CD4-positive, alpha-beta memory T cell (primary cell): ENCODE results near the gene IL4R. TPM values are rescaled to one million over a fixed set of nuclear protein-coding genes. Genes with fewer than 3 reads are reported as not detected.

ENCODE experiments used
- CTCF ChIA-PET: fragments of 350-600 bp; sonication (Branson Sonifier 250); formaldehyde crosslinking; loops from one replicate; lab custom pipeline; 2021; ENCODE audit warnings: inconsistent platforms; ENCODE audit not compliant: partially characterized antibody; lab: Charles Lee
- POLR2A ChIA-PET: fragments of 350-600 bp; sonication (Branson Sonifier 250); formaldehyde crosslinking; loops from one replicate; lab custom pipeline; 2021; ENCODE audit not compliant: partially characterized antibody; lab: Charles Lee
- DNase-seq, 5 donors: peaks; one replicate each; pipeline versions ENCODE4 v3.0.0 to v3.0.0-alpha.2; 2020 to 2022; ENCODE audit warnings: mixed read lengths in 1 of 5
- H3K27ac ChIP-seq: one replicate; pipeline ENCODE4 v1.7.0; 2013; ENCODE audit warnings: low read depth, low read length
- H3K27me3 ChIP-seq: 2 replicates; pipeline ENCODE4 v1.7.0; 2013; ENCODE audit warnings: mild to moderate bottlenecking, low read length, moderate library complexity; ENCODE audit not compliant: insufficient read depth
- H3K36me3 ChIP-seq: 2 replicates; pipeline ENCODE4 v1.7.0; 2013; ENCODE audit warnings: mild to moderate bottlenecking, low read length, moderate library complexity; ENCODE audit not compliant: insufficient read depth
- H3K4me1 ChIP-seq: 2 replicates; pipeline ENCODE4 v1.7.0; 2013; ENCODE audit warnings: mild to moderate bottlenecking, low read length, moderate library complexity; ENCODE audit not compliant: insufficient read depth
- H3K4me3 ChIP-seq, 2 donors: one replicate each; pipeline ENCODE4 v1.7.0; 2013; ENCODE audit warnings: low read length in 2 of 2, mild to moderate bottlenecking in 1 of 2
- H3K9me3 ChIP-seq, 2 donors: one replicate each; pipeline ENCODE4 v1.7.0; 2013; ENCODE audit warnings: low read length in 2 of 2, control low read depth in 1 of 2; ENCODE audit not compliant: control insufficient read depth in 1 of 2
- H3K27ac Mint-ChIP-seq, 7 donors: one replicate each; pipeline ENCODE4 v1.8.0; 2020 to 2021; ENCODE audit warnings: mixed read lengths in 7 of 7, mild to moderate bottlenecking in 6 of 7, inconsistent platforms in 3 of 7, moderate library complexity in 3 of 7
- H3K27me3 Mint-ChIP-seq, 2 donors: one replicate each; pipeline ENCODE4 v1.8.0; 2020 to 2021; ENCODE audit warnings: mixed read lengths in 2 of 2
- H3K36me3 Mint-ChIP-seq, 2 donors: one replicate each; pipeline ENCODE4 v1.8.0; 2020 to 2021; ENCODE audit warnings: mixed read lengths in 2 of 2, inconsistent platforms in 1 of 2, mild to moderate bottlenecking in 1 of 2
- H3K4me1 Mint-ChIP-seq, 4 donors: one replicate each; pipeline ENCODE4 v1.8.0; 2020 to 2021; ENCODE audit warnings: mixed read lengths in 4 of 4, mild to moderate bottlenecking in 1 of 4
- H3K4me3 Mint-ChIP-seq, 8 donors: one replicate each; pipeline ENCODE4 v1.8.0; 2020 to 2021; ENCODE audit warnings: mixed read lengths in 8 of 8, mild to moderate bottlenecking in 7 of 8, moderate library complexity in 6 of 8, inconsistent platforms in 3 of 8
- H3K9me3 Mint-ChIP-seq, 8 donors: one replicate each; pipeline ENCODE4 v1.8.0; 2020 to 2021; ENCODE audit warnings: mixed read lengths in 8 of 8, mild to moderate bottlenecking in 5 of 8, inconsistent platforms in 3 of 8, moderate library complexity in 1 of 8
- intact Hi-C: fragments of 100-400 bp; cut with micrococcal nuclease; formaldehyde crosslinking; loops from one replicate; pipeline ENCODE4 v1.15.1; 2023
- polyA plus RNA-seq, 2 donors: library from polyadenylated mRNA; unstranded; fragments of 300-500 nt; fragmentation: Illumina TruSeq; gene quantifications; one replicate each; pipeline ENCODE4 v1.2.3, GENCODE V29; 2021
- total RNA-seq, 2 experiments: library from RNA; stranded (reverse); gene quantifications; one replicate each; pipeline ENCODE4 v1.2.3, GENCODE V29; 2021

The IL4R gene
- total and polyA plus RNA-seq, 4 experiments from 2014 or later = 32.6 to 152 (median 104) TPM

- Histone ChIP-seq H3K27me3 (no peaks in the 10 kb centered on the region), H3K36me3 (no peaks in the 10 kb centered on the region), H3K4me3 (no peak overlapping the region), H3K9me3 (no peaks in the 10 kb centered on the region), H3K27ac (no peak overlapping the region), H3K4me1 (no peaks in the 10 kb centered on the region)
- Mint-ChIP-seq H3K4me1 (peaks cover 2 to 8% (median 4%) of the 10 kb centered on the region in 4 donors), H3K4me3 (no peak overlapping the region), H3K27me3 (peaks cover 0 to 1% of the 10 kb centered on the region in 2 donors), H3K36me3 (peaks cover 0 to 6% of the 10 kb centered on the region in 2 donors), H3K27ac (no peak overlapping the region), H3K9me3 (peaks cover 0 to 13% (median 10%) of the 10 kb centered on the region in 8 donors)
- DNase-seq = no peak
- CTCF ChIA-PET = interaction anchor here (1.0 to 4.1 kb wide), 2 partner anchors 10 to 182 kb away, joined by 3 to 20 read pairs; partner anchors contain the start of gene KDM8
- intact Hi-C loops = no loop called here
- POLR2A ChIA-PET = no interaction called here
These were observed 71.6 kb downstream of the IL4R start for GRCh38 chr16:27385398-27385797.

DNA sequence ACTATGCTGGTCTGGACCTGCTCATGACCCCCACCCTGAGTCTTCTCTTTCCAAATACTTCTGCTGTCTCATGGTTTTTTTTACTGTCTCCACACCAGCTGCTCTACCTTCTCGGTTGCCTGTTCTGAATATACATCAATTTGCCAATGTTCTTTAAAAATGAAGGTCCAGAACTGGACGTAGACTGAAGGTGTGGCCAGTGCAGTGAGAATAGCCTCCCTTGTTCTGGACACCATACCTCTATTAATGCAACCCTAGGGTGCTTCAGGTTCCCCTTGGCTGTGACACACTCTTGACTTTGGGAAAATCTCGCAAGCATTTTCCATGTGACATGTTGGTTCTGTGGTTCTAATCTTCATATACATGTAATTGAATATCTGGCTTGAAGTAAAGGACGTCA lies 72.9 kb downstream of the IL4R start:
- ChIA-PET CTCF (interaction anchor here (1.9 to 4.1 kb wide), 2 partner anchors 11 to 14 kb away, joined by 4 to 20 read pairs; no protein-coding TSS in a partner anchor), POLR2A (interaction anchor here (1.4 kb wide), 1 partner anchor 16 kb away, joined by 4 read pairs; the partner anchor contains the start of gene IL21R)
- peaks cover 0 to 1% of the 10 kb centered on the region in 2 donors for H3K27me3 Mint-ChIP-seq
- H3K9me3 Mint-ChIP-seq = peaks cover 0 to 16% (median 11%) of the 10 kb centered on the region in 8 donors
- H3K27ac ChIP-seq = no peak overlapping the region
- H3K4me1 Mint-ChIP-seq = peaks cover 0 to 4% (median under 1%) of the 10 kb centered on the region in 4 donors
- H3K9me3 ChIP-seq = no peaks in the 10 kb centered on the region
- no peaks in the 10 kb centered on the region for H3K36me3 ChIP-seq
- H3K27me3 ChIP-seq = no peaks in the 10 kb centered on the region
- H3K36me3 Mint-ChIP-seq = peaks cover 0 to 6% of the 10 kb centered on the region in 2 donors
- no peak overlapping the region for H3K4me3 Mint-ChIP-seq
- DNase-seq = no peak
- intact Hi-C loops = no loop called here
- H3K4me1 ChIP-seq = no peaks in the 10 kb centered on the region
- H3K4me3 ChIP-seq = no peak overlapping the region
- H3K27ac Mint-ChIP-seq = peak overlapping the region in 1 of 7 donors; percentile 8

GRCh38 chr16:27387724-27388123 lies 74.0 kb downstream of the IL4R start:
- ChIA-PET CTCF (interaction anchor here (1.4 to 4.1 kb wide), 3 partner anchors 12 to 20 kb away, joined by 3 to 20 read pairs (median 4); no protein-coding TSS in a partner anchor), POLR2A (interaction anchor here (1.0 to 1.4 kb wide), 2 partner anchors 15 to 20 kb away, joined by 3 to 4 read pairs; partner anchors contain the start of gene IL21R)
- H3K4me3 ChIP-seq = no peak overlapping the region
- DNase-seq = no peak
- no peaks in the 10 kb centered on the region for H3K4me1 ChIP-seq
- no peak overlapping the region for H3K27ac ChIP-seq
- H3K4me3 Mint-ChIP-seq = no peak overlapping the region
- H3K36me3 ChIP-seq = no peaks in the 10 kb centered on the region
- peaks cover 0 to 1% of the 10 kb centered on the region in 2 donors for H3K27me3 Mint-ChIP-seq
- intact Hi-C loops = no loop called here
- no peaks in the 10 kb centered on the region for H3K27me3 ChIP-seq
- H3K9me3 ChIP-seq = no peaks in the 10 kb centered on the region
- no peak overlapping the region for H3K27ac Mint-ChIP-seq
- H3K4me1 Mint-ChIP-seq = peaks cover 0 to 4% (median under 1%) of the 10 kb centered on the region in 4 donors
- H3K9me3 Mint-ChIP-seq = peaks cover 0 to 26% (median 20%) of the 10 kb centered on the region in 8 donors
- peaks cover 0 to 9% of the 10 kb centered on the region in 2 donors for H3K36me3 Mint-ChIP-seq

DNA sequence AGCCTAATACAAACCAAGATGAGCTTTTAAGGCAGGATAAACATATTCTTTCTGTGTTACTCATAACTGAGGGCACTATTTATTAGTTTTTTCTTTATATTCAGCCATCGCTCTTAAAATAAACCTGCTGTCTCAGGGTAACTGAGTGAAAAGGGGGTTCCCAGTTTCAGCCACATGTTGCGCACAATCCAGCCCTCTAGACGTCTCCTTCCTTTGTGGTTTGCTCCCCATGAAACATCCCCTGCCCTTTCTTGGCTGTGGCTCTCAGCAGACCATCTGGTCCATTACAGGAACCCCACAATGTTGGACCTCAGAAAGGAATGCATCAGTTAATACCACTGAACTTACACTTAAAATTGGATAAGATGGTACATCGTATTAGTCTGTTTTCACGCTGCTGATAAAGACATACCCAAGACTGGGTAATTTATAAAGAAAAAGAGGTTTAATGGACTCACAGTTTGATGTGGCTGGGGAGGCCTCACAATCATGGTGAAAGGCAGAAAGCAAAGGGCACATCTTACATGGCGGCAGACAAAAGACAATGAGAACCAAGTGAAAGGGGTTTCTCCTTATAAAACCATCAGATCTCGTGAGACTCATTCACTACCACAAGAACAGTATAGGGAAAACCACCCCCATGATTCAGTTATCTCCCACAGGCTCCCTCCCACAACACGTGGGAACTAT lies 75.6 kb downstream of the IL4R start:
- no peak overlapping the region for H3K4me3 ChIP-seq
- no peaks in the 10 kb centered on the region for H3K4me1 ChIP-seq
- CTCF ChIA-PET = interaction anchor here (1.0 to 2.0 kb wide), 2 partner anchors 22 to 236 kb away, joined by 4 read pairs; no protein-coding TSS in a partner anchor
- Mint-ChIP-seq H3K36me3 (peaks cover 3 to 4% of the 10 kb centered on the region in 2 donors), H3K4me3 (no peak overlapping the region), H3K27me3 (peaks cover 0 to 1% of the 10 kb centered on the region in 2 donors), H3K4me1 (peaks cover 0 to 3% (median under 1%) of the 10 kb centered on the region in 4 donors), H3K9me3 (peaks cover 2 to 36% (median 21%) of the 10 kb centered on the region in 8 donors), H3K27ac (peak overlapping the region in 1 of 7 donors; percentile 43)
- no peaks in the 10 kb centered on the region for H3K9me3 ChIP-seq
- no peak for DNase-seq
- intact Hi-C loops = no loop called here
- no peaks in the 10 kb centered on the region for H3K27me3 ChIP-seq
- no peak overlapping the region for H3K27ac ChIP-seq
- no peaks in the 10 kb centered on the region for H3K36me3 ChIP-seq
- POLR2A ChIA-PET = no interaction called here

- Mint-ChIP-seq H3K4me3 (no peak overlapping the region), H3K9me3 (peaks cover 3 to 41% (median 26%) of the 10 kb centered on the region in 8 donors), H3K27me3 (peaks cover 0 to 1% of the 10 kb centered on the region in 2 donors), H3K27ac (no peak overlapping the region), H3K36me3 (peaks cover 3% of the 10 kb centered on the region in 2 donors), H3K4me1 (peaks cover 0 to 6% (median 0%) of the 10 kb centered on the region in 4 donors)
- H3K4me1 ChIP-seq = no peaks in the 10 kb centered on the region
- no peaks in the 10 kb centered on the region for H3K27me3 ChIP-seq
- no peak overlapping the region for H3K27ac ChIP-seq
- H3K36me3 ChIP-seq = no peaks in the 10 kb centered on the region
- no peak overlapping the region for H3K4me3 ChIP-seq
- no peak for DNase-seq
- ChIA-PET POLR2A (interaction anchor here (1.3 kb wide), 1 partner anchor 155 kb away, joined by 3 read pairs; no protein-coding TSS in a partner anchor), CTCF (interaction anchor here (2.0 kb wide), 1 partner anchor 22 kb away, joined by 4 read pairs; no protein-coding TSS in a partner anchor)
- intact Hi-C loops = no loop called here
- no peaks in the 10 kb centered on the region for H3K9me3 ChIP-seq
These were observed 76.4 kb downstream of the IL4R start for GRCh38 chr16:27390151-27390550.

DNA sequence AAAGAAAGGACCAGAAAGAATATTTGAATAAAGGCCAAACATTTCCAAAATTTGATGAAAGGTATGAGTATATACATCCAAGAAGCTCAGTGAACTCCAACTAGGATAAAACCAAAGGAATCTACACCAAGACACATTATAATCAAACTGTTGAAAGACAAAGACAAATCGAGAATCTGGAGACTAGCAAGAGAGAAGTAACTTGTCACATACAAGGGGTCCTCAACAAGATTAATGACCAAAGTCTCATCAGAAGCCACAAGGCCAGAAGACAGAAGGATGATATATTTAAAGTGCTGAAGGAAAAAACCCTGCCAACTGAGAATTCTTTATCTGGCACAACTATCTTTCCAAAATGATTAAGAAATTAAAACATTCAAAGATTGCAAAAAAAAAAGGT lies 78.9 kb downstream of the IL4R start:
- intact Hi-C loops = no loop called here
- POLR2A ChIA-PET = interaction anchor here (1.4 to 2.5 kb wide), 2 partner anchors 9 to 15 kb away, joined by 5 to 10 read pairs; partner anchors contain the start of gene IL21R
- no peaks in the 10 kb centered on the region for H3K9me3 ChIP-seq
- peaks cover 3 to 46% (median 28%) of the 10 kb centered on the region in 8 donors for H3K9me3 Mint-ChIP-seq
- no peak overlapping the region for H3K27ac ChIP-seq
- H3K27me3 Mint-ChIP-seq = peaks cover 0 to 1% of the 10 kb centered on the region in 2 donors
- peaks cover 0 to 7% (median 0%) of the 10 kb centered on the region in 4 donors for H3K4me1 Mint-ChIP-seq
- H3K36me3 ChIP-seq = no peaks in the 10 kb centered on the region
- no peak for DNase-seq
- H3K4me1 ChIP-seq = peaks cover 4% of the 10 kb centered on the region
- CTCF ChIA-PET = interaction anchor here (0.6 to 1.4 kb wide), 4 partner anchors 8 to 25 kb away, joined by 3 to 6 read pairs (median 4); no protein-coding TSS in a partner anchor
- H3K4me3 ChIP-seq = no peak overlapping the region
- no peaks in the 10 kb centered on the region for H3K27me3 ChIP-seq
- H3K36me3 Mint-ChIP-seq = peaks cover 3% of the 10 kb centered on the region in 2 donors
- no peak overlapping the region for H3K4me3 Mint-ChIP-seq
- no peak overlapping the region for H3K27ac Mint-ChIP-seq

- Mint-ChIP-seq H3K4me3 (no peak overlapping the region), H3K4me1 (peaks cover 0 to 13% (median 7%) of the 10 kb centered on the region in 4 donors), H3K9me3 (peaks cover 3 to 43% (median 25%) of the 10 kb centered on the region in 8 donors), H3K27ac (peak overlapping the region in 1 of 7 donors; percentile 76), H3K36me3 (peaks cover 3% of the 10 kb centered on the region in 2 donors), H3K27me3 (peaks cover 0 to under 1% of the 10 kb centered on the region in 2 donors)
- no peak for DNase-seq
- Histone ChIP-seq H3K36me3 (no peaks in the 10 kb centered on the region), H3K4me1 (peaks cover 4% of the 10 kb centered on the region), H3K27me3 (no peaks in the 10 kb centered on the region), H3K9me3 (no peaks in the 10 kb centered on the region), H3K4me3 (no peak overlapping the region), H3K27ac (no peak overlapping the region)
- POLR2A ChIA-PET = no interaction called here
- CTCF ChIA-PET = no interaction called here
- intact Hi-C loops = no loop called here
These were observed 80.7 kb downstream of the IL4R start for GRCh38 chr16:27394516-27394915.
